Hypothalamus (tissue), 51 donors: ENCODE measurements around the gene MON2.
A peak's percentile ranks its signal among the peaks of the same experiment; 100 is the strongest.
"Not testable (repeated sequence)": the region's sequence is repeated elsewhere in the genome, so short reads cannot be mapped to it uniquely, and the experiment has no call there.

Source experiments
- DNase-seq, 51 donors: peaks; one replicate each; lab custom pipeline; 2025; lab: John Stamatoyannopoulos, UW

MON2 gene

DNA sequence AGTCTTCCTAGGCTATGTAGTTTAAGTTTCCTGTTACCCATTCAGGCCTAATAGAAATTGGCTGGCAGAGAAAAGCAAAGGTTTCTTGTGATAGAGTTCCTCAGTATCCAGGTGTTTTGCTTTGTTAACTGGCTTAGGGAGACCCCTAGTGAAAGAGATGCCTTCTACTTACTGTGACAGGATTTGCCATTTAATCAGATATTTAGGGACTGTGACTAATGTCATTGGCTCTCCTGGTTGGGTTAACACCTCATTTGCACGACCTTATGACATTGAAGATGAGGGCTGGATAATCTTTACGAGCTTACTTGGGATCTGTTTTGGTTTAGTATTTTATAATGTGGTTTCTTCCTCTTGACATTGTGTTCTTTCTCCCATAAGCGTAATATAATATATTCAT, 5.8 kb downstream of the MON2 start:
- DNase-seq = no peak

GRCh38 chr12:62481843-62482540, 15.4 kb downstream of the MON2 start:
- DNase-seq = peak in 22 of 51 donors; percentile 1 to 59 (median 16)

GRCh38 chr12:62482769-62483168, 16.1 kb downstream of the MON2 start:
- no peak for DNase-seq

DNA sequence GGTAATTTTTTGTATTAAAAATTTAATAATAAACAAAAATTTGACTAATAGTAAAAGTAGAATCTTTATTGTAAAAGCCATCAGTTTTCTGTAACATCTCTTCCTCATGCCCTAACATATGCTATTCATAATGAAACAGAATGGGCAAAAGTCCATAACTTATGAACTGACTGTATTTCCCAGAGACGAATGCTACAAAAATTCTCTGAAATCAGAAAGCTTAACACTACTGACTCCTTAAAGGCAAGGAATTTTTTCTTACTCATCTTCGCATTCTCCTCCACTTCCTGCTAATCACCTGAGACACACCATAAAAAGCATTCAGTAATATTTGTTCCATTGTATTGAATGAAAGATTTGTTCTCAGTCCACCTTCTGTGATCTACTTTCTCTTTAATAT, 17.6 kb downstream of the MON2 start:
- DNase-seq = no peak

- DNase-seq = no peak
Observed at GRCh38 chr12:62505786-62506185, 39.2 kb downstream of the MON2 start.

- no peak for DNase-seq
Observed at GRCh38 chr12:62512901-62513300, 46.3 kb downstream of the MON2 start.

DNA sequence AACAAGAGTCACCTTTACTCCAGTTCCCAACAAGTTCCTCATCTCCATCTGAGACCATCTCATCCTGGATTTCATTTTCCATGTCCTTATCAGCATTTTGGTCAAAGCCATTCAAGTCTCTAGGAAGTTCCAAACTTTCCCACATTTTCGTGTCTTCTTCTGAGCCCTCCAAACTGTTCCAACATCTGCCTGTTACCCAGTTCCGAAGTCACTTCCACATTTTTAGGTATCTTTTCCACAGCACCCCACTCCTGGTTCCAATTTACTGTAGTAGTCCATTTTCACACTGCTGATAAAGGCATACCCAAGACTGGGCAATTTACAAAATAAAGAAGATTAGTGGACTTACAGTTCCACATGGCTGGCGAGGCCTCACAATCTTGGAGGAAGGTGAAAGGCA, 47.5 kb downstream of the MON2 start:
- DNase-seq = not testable (repeated sequence)

DNA sequence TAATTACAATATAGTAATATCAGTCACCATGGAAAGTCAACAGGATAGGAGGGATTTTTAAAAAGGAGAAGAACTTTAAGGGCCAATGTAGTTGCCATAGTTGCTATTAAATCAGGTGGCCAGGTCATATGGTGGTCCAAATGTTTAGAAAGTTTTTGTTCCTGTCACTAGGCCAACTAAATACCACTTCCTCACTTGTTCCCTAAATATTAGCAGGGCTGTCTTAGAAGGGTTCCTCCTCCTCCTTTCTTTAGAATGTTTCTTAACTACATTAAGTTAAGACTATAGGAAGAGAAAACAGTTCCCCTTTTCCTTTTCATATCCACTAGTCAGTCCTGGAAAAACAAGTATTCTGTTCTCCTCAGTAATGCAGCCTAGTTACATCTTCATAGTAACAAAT, 50.3 kb downstream of the MON2 start:
- no peak for DNase-seq

- DNase-seq = no peak
Observed at GRCh38 chr12:62517887-62518286, 51.3 kb downstream of the MON2 start.

GRCh38 chr12:62519043-62519442, 52.4 kb downstream of the MON2 start:
- peak in 33 of 51 donors; percentile 1 to 55 (median 15) for DNase-seq

- DNase-seq = no peak
Observed at GRCh38 chr12:62520361-62520760, 53.7 kb downstream of the MON2 start.

GRCh38 chr12:62522984-62523383, 56.4 kb downstream of the MON2 start:
- peak in 1 of 51 donors; percentile 21 for DNase-seq

- no peak for DNase-seq
Observed at GRCh38 chr12:62523619-62524018, 57.0 kb downstream of the MON2 start.

DNA sequence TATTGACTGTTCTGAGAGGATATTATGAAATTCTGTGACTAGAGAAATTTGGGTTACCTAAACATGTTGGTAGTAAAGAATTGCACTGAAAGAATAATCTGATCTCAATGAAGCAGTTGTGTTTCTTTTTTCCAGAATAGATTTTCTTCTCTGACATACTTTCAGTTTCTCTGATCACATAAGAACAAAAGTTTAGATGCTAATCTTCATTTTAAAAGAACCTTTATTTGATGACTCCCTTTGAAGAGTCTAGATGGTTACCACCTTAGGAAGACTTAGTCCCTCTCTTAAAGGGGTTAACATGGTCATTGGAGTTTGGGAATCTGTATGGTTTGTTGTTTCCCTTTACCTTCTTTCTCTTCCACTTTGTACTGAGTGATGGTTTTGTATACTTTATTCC, 58.6 kb downstream of the MON2 start:
- no peak for DNase-seq

DNA sequence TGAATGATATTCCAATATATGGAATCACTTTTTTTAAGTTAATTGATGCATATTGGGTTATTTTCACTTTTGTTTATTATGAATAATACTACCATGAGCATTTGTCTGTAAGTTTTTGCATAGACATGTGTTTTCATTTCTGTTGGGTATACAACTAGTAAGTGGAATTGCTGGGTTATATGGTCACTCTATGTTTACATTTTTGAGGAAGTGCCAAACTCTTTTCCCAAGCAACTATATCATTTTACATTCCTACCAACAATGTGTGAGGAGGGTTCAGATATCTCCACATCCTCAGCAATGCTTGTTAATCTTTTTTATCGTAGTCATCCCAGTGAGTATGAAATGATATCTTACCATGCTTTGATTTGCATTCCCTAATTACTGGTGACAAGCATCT, 64.0 kb downstream of the MON2 start:
- DNase-seq = no peak

DNA sequence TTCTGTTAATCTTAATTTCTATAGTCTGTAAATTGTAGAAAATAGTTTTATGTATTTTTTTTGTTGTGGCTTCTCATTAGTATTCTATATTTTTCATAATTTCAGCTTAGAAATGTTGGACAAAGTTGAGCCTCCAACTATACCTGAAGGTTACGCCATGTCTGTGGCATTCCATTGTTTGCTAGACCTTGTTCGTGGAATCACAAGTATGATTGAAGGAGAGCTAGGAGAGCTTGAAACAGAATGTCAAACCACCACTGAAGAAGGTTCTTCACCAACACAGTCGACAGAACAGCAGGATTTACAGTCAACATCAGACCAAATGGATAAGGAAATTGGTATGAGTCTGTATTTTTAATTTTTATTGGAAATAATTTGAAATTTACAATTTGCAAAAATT, 65.7 kb downstream of the MON2 start:
- DNase-seq = no peak

- DNase-seq = no peak
Observed at GRCh38 chr12:62533087-62533754, 66.6 kb downstream of the MON2 start.

GRCh38 chr12:62533755-62534107, 67.1 kb downstream of the MON2 start:
- no peak for DNase-seq

- DNase-seq = no peak
Observed at GRCh38 chr12:62536546-62536945, 69.9 kb downstream of the MON2 start.

GRCh38 chr12:62537551-62537950, 70.9 kb downstream of the MON2 start:
- DNase-seq = no peak

DNA sequence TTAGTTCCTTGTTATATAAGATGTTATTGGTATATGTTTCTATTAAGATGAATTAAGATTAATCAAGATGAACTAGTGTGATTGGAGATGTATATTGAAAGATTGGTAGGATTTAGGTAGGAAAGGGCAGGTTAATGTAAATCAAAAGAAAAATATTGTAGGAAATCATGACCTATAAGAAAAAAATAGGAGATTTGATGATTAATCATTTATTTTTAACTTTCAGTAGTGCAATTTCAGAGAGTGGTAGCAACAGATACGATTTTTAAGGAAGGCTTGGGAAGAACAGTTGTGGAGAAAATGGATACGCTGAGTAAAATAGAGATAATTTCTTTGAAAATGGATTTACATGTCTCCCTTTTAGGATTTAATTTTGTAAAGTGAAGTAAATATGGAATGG, 73.7 kb downstream of the MON2 start:
- DNase-seq = no peak

DNA sequence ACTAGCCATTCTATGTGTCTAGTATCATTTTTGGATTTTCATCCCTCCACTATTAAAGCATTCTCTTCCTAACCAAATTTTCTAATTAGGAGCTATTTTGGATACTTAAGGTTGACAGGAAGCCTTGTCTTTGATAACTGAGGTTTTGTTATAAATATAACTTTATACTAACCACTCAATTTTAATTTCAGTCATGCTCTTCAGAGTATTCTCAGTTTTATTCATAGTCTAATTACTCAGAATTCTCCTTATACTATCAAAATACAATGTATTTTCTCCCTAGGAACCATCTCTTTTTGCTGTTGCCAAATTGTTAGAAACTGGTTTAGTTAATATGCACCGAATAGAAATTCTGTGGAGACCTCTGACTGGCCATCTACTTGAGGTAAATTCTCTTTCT, 76.2 kb downstream of the MON2 start:
- no peak for DNase-seq

- DNase-seq = no peak
Observed at GRCh38 chr12:62543324-62543723, 76.7 kb downstream of the MON2 start.
